ENCODE data around the gene NDN.
"Not testable (repeated sequence)": the region's sequence is repeated elsewhere in the genome, so short reads cannot be mapped to it uniquely, and the experiment has no call there.

NDN gene, protein sequence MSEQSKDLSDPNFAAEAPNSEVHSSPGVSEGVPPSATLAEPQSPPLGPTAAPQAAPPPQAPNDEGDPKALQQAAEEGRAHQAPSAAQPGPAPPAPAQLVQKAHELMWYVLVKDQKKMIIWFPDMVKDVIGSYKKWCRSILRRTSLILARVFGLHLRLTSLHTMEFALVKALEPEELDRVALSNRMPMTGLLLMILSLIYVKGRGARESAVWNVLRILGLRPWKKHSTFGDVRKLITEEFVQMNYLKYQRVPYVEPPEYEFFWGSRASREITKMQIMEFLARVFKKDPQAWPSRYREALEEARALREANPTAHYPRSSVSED

DNA sequence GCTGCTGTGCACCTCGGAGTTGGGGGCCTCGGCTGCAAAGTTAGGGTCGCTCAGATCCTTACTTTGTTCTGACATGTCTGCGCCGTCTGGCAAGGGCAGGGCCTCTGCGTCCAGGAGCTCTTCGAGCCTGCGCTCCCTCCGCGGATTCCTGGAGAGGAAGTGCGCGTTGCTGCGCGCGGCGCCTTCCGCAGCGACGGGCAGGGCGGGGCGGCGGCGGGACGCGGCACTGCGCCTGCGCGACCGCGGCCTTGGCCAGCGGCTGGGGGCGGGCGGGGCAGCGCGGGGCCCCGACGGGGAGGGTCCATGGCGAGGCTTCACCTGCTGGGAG, at the start of gene NDN:
Gene NDN, minus strand, starts transcription at position 163 of the 328 bp plus-strand sequence. Its CDS starts 88 bp downstream, at position 75.
- DNase-seq = peak; percentile 7

DNA sequence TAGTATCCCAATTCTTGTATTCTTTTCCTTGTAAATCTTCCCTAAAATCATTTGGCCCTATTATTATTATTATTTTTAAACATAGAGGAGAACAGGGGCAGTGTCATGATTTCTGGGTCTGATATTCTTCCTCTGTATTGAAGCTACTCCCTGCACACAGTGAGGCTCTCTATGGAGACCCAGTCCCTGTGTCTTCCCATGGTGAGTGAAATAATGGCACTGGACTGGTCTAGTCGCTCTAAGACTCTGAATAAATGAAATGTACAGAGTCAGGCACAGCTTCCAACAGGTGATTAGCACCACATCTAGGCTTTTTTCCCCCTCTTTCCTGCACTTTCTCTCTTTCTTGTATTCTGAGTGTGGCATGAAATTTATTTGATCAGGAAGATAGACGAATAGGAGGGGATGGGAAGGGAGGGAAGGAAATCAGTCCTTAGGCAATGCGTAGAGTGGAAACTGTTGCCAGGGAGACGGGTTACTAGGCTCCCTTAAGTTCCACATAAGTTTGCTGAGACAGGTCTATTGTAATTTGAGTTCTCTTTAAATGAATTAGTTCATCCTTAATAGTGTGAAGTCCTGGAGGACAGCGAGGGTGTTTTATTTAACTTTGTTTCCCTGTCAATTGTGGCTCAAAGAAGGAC, 49.0 kb upstream of the NDN start:
- no peak for DNase-seq

- DNase-seq = peak; percentile 22
These were observed 47.8 kb upstream of the NDN start for GRCh38 chr15:23734862-23735261.

GRCh38 chr15:23713874-23714656, 27.0 kb upstream of the NDN start:
- not testable (repeated sequence) for DNase-seq

GRCh38 chr15:23708332-23708731, 21.2 kb upstream of the NDN start:
- no peak for DNase-seq

DNA sequence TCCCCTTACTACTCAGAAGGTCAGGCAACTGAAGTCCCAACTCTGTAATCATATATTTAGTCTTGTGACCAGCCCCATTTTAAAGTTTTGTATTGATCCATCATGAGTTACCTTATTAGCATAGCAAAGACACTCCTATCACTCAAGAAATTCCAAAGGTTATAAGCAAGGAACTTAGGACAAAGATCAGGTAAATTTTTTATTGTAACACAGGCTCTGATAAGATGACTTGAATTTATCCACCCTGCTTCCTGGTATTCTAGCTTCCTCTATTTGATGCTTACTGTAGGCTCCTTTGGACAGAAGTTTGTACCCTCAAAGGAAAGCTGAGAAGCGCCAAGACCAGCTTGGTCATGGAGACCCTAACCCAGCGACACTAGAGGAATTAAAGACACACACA, 8.2 kb upstream of the NDN start:
- no peak for DNase-seq

GRCh38 chr15:23694592-23694991, 7.5 kb upstream of the NDN start:
- no peak for DNase-seq

- no peak for DNase-seq
These were observed 3.3 kb upstream of the NDN start for GRCh38 chr15:23690450-23690852.

GRCh38 chr15:23690015-23690414, 2.9 kb upstream of the NDN start:
- DNase-seq = no peak

- DNase-seq = no peak
These were observed 501 bp downstream of the NDN start for GRCh38 chr15:23686466-23687142.

DNA sequence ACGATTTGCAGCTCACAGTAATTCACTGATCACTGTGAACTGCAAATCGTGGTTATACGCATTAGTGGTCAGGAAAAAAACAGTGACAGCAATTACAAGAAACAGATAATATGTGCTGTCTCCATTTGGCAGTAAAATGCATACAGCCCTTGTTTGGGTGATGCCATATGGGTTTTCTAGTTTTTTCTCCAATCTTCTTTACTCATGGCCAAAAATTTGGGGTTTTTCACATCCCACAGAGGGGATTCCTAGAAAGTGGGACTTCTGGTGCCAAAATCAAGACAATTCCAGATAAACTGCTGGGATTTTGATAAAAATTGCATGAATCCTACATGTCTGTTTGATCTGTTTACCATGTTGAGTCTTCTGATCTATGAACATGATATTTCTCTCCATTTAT, 15.6 kb downstream of the NDN start:
- DNase-seq = no peak

GRCh38 chr15:23670970-23671369, 16.1 kb downstream of the NDN start:
- no peak for DNase-seq

GRCh38 chr15:23663232-23663631, 23.9 kb downstream of the NDN start:
- no peak for DNase-seq

- DNase-seq = no peak
These were observed 38.1 kb downstream of the NDN start for GRCh38 chr15:23648920-23649515.

- peak; percentile 89 for DNase-seq
These were observed 39.4 kb downstream of the NDN start, which contains the start of gene MAGEL2 for GRCh38 chr15:23647421-23648370. MAGEL2 (minus strand) TSS chr15:23647867; CDS start chr15:23647742, 125 bp downstream.

- no peak for DNase-seq
These were observed 40.2 kb downstream of the NDN start for GRCh38 chr15:23647001-23647295.

DNA sequence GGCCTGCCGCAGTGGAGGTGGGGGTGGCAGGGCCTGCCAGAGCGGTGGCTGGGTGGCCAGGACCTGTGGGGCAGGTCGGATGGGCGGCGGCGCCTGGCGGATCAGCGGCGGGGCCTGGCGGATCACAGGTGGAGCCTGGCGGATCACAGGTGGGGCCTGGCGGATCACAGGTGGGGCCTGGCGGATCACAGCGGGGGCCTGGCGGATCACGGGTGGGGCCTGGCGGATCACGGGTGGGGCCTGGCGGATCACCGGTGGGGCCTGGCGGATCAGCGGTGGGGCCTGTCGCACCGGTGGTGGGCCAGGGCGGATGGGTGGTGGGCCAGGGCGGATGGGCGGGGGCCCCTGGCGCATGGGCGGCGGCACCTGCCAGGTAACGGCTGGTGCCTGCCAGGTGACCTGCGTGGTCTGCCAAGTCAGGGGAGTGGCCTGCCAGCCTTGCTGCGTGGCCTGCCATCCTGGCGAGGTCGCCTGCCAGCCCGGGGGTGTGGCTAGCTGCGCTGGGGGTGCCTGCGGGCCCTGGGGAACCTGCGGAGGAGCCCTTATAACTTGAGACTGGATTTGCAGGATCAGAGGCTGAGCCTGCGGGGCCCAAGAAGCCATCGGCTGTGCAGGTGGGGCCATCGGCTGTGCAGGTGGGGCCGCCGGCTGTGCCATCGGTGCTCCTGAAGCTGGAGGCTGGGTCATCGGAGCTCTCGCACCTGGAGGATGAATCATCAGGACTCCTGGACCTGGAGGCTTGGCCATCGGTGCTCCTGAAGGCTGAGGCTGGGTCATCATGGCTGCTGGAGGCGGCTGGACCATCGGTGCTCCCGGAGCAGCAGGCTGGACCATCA, 40.7 kb downstream of the NDN start:
- no peak for DNase-seq

DNA sequence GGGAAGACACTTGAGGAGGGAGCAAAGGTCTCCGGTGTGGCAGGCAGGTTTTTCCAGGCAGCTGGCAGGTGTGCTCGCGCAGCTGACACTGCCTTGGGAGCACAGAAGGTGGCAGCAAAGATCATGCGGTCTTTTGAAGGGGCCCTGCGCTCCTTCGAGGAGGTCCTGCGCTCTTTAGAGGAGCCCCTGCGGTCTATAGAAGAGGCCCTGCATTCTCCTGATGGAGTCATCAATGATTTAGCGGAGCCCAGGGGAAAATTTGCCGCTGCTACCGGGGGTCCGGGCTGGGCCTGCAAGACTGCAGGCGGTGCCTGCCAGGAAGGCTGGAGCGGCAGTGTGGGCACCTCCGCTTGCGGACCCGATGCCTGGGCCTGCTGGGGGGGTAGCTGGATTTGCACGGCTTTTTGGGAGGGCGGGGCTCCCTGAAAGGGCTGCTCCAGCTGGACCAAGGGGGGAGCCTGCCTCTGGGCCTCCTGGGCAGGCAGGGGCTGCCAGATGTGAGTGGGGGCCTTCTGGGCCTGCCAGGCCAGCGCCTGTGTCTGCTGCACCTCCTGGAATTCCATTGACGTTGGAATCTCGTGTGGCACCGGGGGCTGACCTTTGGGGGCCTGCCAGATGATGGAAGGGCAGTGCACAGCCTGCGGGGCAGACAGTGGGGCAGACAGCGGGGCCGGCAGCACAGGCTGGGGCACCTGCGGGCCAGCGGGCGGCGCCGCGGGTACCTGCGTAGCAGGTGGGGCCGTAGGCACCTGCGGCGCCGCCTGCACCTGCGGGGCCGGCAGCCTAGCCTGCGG, 41.5 kb downstream of the NDN start:
- DNase-seq = no peak

DNA sequence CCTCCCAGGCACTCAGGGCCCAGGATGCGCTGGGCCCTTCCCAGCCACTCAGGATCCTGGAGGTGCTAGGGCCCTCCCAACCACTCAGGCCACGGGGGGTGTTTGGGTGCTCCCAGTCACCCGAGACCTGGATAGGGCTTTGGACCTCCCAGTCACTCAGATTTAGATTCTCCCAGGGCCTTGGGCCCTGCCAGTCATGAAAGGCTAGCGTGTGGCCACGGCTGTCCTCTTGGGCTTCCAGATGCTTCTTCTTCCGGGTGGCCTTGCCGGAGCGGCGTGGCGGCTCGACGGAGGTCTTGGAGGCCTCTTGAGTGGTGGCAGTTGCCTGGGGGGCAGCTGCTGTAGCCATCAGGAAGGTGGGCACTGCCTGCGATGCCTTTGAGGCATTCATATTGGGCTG, 42.3 kb downstream of the NDN start:
- no peak for DNase-seq

DNA sequence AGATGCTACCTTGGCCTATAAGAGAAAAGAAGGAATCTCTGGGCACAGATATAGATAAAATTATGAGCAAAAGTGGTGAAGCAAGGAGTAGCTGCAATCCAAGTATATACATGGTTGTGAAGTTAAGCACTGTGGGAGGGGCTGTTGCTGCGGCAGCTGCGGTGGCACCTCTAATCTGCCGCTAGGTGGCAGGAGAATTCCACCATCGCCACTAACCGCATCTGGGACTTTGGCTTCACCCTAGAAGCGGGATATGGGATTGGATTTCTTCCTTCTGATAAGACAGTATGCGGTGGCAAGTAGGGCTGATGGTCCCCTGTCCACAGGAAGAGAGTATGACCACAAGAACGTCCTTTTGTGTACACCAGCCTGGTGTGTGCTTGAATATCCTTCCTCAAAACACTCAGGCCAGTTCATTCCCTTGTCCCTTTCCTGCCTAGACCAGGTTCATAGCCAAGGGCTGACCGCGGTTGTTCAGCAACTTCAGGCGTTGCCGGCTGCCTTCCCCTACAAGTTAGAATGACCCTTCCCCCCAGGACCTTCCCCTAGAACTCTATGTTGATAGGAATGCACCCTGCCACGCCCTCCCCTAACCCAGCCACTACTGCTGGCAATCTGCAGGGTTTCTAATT, 44.6 kb downstream of the NDN start:
- DNase-seq = peak; percentile 60

All from NCI-H2227 treated with DMSO at 0.1 percent for 48 hours (cell line).